Measurements from ENCODE around the gene SLC38A4.

The SLC38A4 gene

DNA sequence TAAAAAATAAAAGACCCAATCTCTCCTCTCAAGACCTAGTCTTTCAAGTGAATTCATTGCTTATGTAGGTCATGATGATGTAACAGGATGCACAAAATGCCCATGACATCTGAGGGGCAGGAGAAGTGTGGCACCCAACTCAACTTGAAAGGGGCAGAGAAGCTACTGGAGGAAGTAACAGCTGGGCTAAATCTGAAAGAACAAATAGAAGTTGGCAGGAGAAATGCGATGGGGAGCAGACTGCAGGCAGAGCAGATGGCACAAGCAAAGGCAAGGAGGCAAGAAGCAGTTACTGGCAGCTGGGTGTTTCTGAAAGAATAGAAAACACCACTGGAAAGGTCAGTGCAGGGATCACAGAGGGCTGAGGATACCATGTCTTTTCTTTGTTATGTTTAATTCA is 14.6 kb downstream of the SLC38A4 start:
- no peak for DNase-seq

- DNase-seq: no peak
Observed at GRCh38 chr12:46808955-46809697, 16.7 kb downstream of the SLC38A4 start.

DNA sequence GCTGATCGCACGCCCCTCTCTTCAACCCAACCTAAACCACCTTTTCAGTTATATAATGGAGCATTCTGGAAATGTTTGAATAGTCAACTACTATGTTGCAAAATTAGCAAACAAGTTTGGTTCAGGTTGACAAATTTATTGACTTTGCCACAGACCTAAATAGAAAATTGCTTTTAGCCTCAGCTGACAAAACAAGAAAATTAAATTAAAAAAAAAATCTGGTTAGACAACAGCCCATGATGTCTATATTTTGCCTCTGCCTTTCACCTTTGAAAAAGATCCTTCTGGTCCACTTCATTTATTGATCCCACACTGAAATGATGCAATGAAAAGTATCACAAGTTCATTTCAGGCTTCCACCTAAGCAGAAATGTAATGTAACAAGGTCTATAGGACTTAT is 17.5 kb downstream of the SLC38A4 start:
- DNase-seq: no peak

- DNase-seq: no peak
Observed at GRCh38 chr12:46804054-46804453, 21.7 kb downstream of the SLC38A4 start.

GRCh38 chr12:46803517-46803916 is 22.3 kb downstream of the SLC38A4 start:
- DNase-seq: no peak

GRCh38 chr12:46801293-46801692 is 24.5 kb downstream of the SLC38A4 start:
- DNase-seq: no peak

GRCh38 chr12:46800160-46800559 is 25.6 kb downstream of the SLC38A4 start:
- no peak for DNase-seq

DNA sequence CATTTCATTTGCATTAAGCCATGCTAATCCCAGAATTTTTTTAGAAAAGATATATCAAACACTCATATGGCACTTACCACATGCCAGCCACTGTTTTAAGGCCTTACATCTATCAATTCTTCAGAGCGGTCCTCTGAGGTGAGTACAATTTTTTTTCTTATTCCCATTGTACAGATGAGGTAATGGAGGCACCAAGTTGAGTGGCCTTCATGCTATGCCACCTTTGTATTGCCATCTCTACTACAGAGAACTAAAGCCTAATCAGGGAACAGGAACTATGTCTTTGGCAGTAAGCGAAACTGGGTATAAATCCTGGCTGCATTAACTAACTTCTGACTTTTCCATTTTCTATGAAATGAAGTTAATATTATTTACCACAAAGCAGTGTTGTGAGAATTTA is 27.1 kb downstream of the SLC38A4 start:
- no peak for DNase-seq

DNA sequence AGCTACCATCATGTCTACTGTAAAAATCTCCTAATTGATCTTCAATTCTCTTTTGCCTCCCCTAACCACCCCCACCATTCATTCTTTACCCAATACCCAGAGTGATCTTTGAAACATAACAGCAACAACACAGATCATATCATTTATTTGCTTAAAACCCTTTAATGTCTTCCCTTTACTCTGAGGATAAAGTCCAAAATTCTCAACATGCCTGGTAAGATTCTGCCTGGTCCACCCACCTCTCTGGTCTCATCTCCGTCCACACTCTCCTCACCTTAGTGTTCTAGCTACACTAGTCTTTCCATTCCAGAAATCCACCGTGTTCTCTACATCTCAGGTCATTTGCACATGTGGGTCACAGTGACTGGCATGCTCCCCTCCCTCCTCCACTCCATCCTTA is 27.7 kb downstream of the SLC38A4 start:
- no peak for DNase-seq

DNA sequence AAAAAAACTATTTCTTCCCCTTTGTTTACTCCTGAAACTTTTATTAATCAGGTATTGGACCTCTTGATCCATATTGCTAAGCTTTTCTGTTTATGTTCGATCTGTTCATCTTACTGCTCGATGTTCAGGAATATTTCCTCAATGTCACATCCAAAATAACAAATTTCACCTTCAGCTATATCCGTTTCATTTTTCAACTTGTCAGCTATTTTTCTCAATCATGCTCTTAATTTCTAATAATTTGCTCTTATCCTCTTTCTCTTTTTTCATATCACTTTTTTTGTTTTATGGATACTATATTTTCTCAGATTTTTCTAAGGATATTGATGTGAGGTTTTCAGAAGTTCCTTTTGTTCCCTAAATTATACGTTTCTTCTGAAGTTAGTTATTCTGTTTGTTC is 29.8 kb downstream of the SLC38A4 start:
- no peak for DNase-seq

DNA sequence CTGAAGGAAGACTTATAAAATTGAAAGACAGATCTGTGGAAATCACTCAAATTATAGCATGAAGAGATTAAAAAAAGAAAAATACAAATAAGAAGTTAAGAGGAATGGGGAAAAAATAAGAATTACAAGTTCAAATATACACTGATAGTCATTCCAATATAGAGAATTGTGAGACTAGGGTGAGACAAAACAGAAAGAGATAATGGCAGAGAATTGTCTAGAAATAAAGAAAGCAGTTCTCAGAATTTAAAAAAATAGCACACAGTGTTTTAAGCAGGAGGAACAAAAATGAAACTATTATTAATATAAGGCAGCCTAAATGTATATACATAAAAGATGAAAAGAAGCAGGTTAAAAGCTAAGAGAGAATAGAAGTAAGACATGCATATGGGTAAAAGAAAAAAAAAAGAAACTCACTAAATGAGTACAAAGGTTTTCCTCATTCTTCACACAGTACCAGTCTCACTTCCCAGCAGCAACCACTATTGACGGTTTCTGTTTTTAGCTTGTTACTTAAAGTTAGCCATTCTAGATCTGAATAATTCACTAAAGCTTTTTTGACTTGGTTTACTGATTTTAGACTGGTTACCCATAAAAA is 31.1 kb downstream of the SLC38A4 start:
- DNase-seq: no peak

DNA sequence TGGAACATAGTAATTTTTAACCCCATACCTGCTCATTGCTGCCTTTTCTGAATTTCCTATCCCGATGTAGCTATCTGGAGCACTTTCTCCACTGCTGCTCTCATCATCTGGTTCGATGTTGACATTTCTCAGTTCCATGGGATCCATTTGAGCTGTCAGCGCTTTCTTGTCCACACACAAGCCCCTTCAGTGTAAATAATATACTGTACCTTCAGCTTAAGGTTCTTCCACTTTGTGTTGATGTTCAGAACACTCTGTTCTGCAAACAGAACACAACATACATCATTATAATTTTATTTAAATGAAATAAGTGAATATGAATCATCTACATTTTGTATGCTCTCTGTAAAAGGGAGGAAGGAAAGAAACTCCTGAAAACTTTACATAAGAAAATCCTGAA is 32.9 kb downstream of the SLC38A4 start:
- no peak for DNase-seq

GRCh38 chr12:46790066-46790465 is 35.7 kb downstream of the SLC38A4 start:
- no peak for DNase-seq

GRCh38 chr12:46788072-46788887 is 37.5 kb downstream of the SLC38A4 start:
- DNase-seq: no peak

GRCh38 chr12:46787496-46788055 is 38.2 kb downstream of the SLC38A4 start:
- no peak for DNase-seq

- DNase-seq: no peak
Observed at GRCh38 chr12:46786774-46787173, 39.0 kb downstream of the SLC38A4 start.

- no peak for DNase-seq
Observed at GRCh38 chr12:46785382-46785781, 40.4 kb downstream of the SLC38A4 start.

DNA sequence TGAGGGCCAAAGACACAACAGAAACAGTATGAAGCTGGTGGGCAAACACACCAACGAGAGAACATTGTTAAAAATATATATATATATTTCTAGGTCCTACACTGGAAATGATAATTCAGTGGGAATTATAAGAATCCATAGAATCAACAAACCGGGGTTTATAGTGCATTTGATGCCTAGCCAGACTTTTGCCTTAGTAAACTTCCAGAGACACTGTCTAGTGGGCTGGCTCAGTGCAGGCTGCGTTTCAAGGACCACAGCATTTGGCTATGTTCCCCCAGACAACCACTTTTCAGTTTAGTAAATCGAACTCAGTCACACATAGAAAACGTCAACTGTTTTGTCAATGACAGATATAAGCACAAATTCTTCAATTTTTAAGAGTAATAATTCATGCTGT is 41.9 kb downstream of the SLC38A4 start:
- no peak for DNase-seq

DNA sequence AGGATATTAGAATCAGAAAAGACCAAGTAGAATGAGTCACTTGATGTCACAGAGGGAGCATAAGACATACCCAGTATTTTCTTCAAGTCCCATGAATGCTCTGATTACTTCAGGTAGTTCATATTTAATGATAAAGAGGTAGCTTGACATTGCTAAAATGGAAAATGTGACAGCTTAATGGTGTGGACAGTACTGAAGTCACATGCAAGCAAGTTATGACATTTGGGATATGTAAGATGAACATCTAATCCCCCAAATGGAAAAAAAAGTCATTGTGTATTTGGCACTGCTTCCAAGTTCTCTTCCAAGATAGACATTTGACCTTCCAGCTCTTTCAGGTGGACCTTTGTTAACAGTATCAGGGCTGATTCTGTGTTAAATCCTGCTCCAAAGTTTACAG is 45.9 kb downstream of the SLC38A4 start:
- DNase-seq: no peak

GRCh38 chr12:46779063-46779462 is 46.7 kb downstream of the SLC38A4 start:
- no peak for DNase-seq

GRCh38 chr12:46778415-46778814 is 47.4 kb downstream of the SLC38A4 start:
- no peak for DNase-seq

- DNase-seq: no peak
Observed at GRCh38 chr12:46777587-46777986, 48.2 kb downstream of the SLC38A4 start.

- DNase-seq: no peak
Observed at GRCh38 chr12:46775796-46776195, 50.0 kb downstream of the SLC38A4 start.

GRCh38 chr12:46774322-46774633 is 51.5 kb downstream of the SLC38A4 start:
- DNase-seq: no peak

Measured in SIG-M5 (cell line).